GM12878 (cell line): ENCODE data around the gene HOXD11. TPM values are rescaled to one million over a fixed set of nuclear protein-coding genes. Genes with fewer than 3 reads are reported as not detected.

ENCODE experiments used
- ATAC-seq: fragments of 200-7000 bp; cut with Tn5 transposase; 3 replicates; pipeline ENCODE4 v1.9.1; 2020; ENCODE audit warnings: mild to moderate bottlenecking, moderate library complexity
- BruUV-seq: library from RNA; stranded (reverse); fragments of 400-500 nt; replicated peaks from 2 replicates; lab custom pipeline; 2021; lab: Mats Ljungman, UMichigan
- CTCF ChIA-PET: fragments of 300-600 bp; sonication (Branson Sonifier 250); formaldehyde crosslinking; extraction: SDS; loops from one replicate; lab custom pipeline; 2021; ENCODE audit warnings: inconsistent platforms; lab: Yijun Ruan, JAX
- POLR2A ChIA-PET: fragments of 350-600 bp; formaldehyde crosslinking; extraction: SDS; loops from one replicate; lab custom pipeline; 2021; ENCODE audit warnings: inconsistent platforms; lab: Charles Lee
- RAD21 ChIA-PET: fragments of 300-600 bp; sonication (Branson Sonifier 250); formaldehyde crosslinking; loops from one replicate; lab custom pipeline; 2023; ENCODE audit warnings: antibody characterized with exemption; ENCODE audit not compliant: unreplicated experiment; lab: Charles Lee
- SMC1A ChIA-PET: fragments of 300-600 bp; sonication (Branson Sonifier 250); formaldehyde crosslinking; loops from one replicate; lab custom pipeline; 2023; ENCODE audit not compliant: unreplicated experiment, uncharacterized antibody; lab: Charles Lee
- DNase-seq: peaks from one replicate; pipeline ENCODE4 v3.0.0-alpha.2; 2011; ENCODE audit warnings: low read depth, low spot score
- FAIRE-seq: peaks from 3 replicates; lab custom pipeline; 2011; peaks lifted over from hg19 to GRCh38; lab: Jason Lieb, UNC
- H2AFZ ChIP-seq: 2 replicates; pipeline ENCODE4 v1.6.0; 2011; ENCODE audit warnings: low read depth, low read length, control low read depth; ENCODE audit not compliant: control insufficient read depth
- H3K27ac ChIP-seq: 2 replicates; pipeline ENCODE4 v1.5.1; 2011; ENCODE audit warnings: control low read depth; ENCODE audit not compliant: control insufficient read depth, insufficient read depth
- H3K27me3 ChIP-seq, 2 experiments: replicated peaks in 1 of 2; 2 replicates each; pipeline versions ENCODE4 v1.6.0 to v1.6.1; 2011; ENCODE audit warnings: low read length in 1 of 2; ENCODE audit not compliant: control insufficient read depth in 2 of 2, insufficient read depth in 2 of 2
- H3K36me3 ChIP-seq, 2 experiments: 2 replicates each; pipeline ENCODE4 v1.5.1; 2011; ENCODE audit warnings: low read length in 1 of 2; ENCODE audit not compliant: control insufficient read depth in 2 of 2, insufficient read depth in 2 of 2
- H3K4me1 ChIP-seq: 2 replicates; pipeline ENCODE4 v1.6.1; 2011; ENCODE audit warnings: mild to moderate bottlenecking, low read length, moderate library complexity, mixed read lengths; ENCODE audit not compliant: control insufficient read depth, insufficient read depth
- H3K4me2 ChIP-seq: 2 replicates; pipeline ENCODE4 v1.6.0; 2011; ENCODE audit warnings: control low read depth; ENCODE audit not compliant: control insufficient read depth, insufficient read depth
- H3K4me3 ChIP-seq: fragments of 200-600 bp; sonication (generic); 2 replicates; pipeline ENCODE4 v1.5.1; 2016
- H3K79me2 ChIP-seq: 2 replicates; pipeline ENCODE4 v1.6.0; 2011; ENCODE audit warnings: low read length; ENCODE audit not compliant: control insufficient read depth, insufficient read depth
- H3K9ac ChIP-seq: 2 replicates; pipeline ENCODE4 v1.8.0; 2011; ENCODE audit warnings: low read length, control low read depth, mixed read lengths; ENCODE audit not compliant: control insufficient read depth, insufficient read depth
- H3K9me3 ChIP-seq: replicated peaks from 3 replicates; pipeline ENCODE4 v1.5.1; 2011; ENCODE audit warnings: mild to moderate bottlenecking, low read length; ENCODE audit not compliant: control insufficient read depth, insufficient read depth
- H4K20me1 ChIP-seq: 2 replicates; pipeline ENCODE4 v1.6.0; 2011; ENCODE audit not compliant: control insufficient read depth, insufficient read depth
- CHD4 ChIP-seq: fragments of 200-600 bp; sonication (generic); IDR thresholded peaks from 2 replicates; pipeline ENCODE4 v1.6.1; 2016; ENCODE audit warnings: mild to moderate bottlenecking
- E2F4 ChIP-seq: IDR thresholded peaks from 2 replicates; pipeline ENCODE4 v1.6.1; 2012; ENCODE audit warnings: low read depth, low read length, improper control_type of control experiment
- ESRRA ChIP-seq: IDR thresholded peaks from 2 replicates; pipeline ENCODE4 v1.6.1; 2012; ENCODE audit warnings: mild to moderate bottlenecking, low read length, improper control_type of control experiment
- EZH2 ChIP-seq: IDR thresholded peaks from 2 replicates; pipeline ENCODE4 v1.6.1; 2012; ENCODE audit warnings: low read depth, mild to moderate bottlenecking, control low read depth, inconsistent platforms, low read length, borderline replicate concordance; ENCODE audit not compliant: control insufficient read depth
- IRF4 ChIP-seq: IDR thresholded peaks from 2 replicates; pipeline ENCODE4 v1.6.1; 2011; ENCODE audit warnings: low read depth, low read length
- MAX ChIP-seq: IDR thresholded peaks from 2 replicates; pipeline ENCODE4 v1.6.1; 2012; ENCODE audit warnings: low read depth, low read length, improper control_type of control experiment
- MXI1 ChIP-seq: fragments of 150-350 bp; IDR thresholded peaks from 2 replicates; pipeline ENCODE4 v1.6.1; 2011; ENCODE audit warnings: low read depth, mild to moderate bottlenecking, inconsistent platforms, low read length, improper control_type of control experiment
- PAX8 ChIP-seq: fragments of 450-650 bp; IDR thresholded peaks from 2 replicates; pipeline ENCODE4 v1.6.1; 2017; ENCODE audit warnings: mild to moderate bottlenecking, moderate library complexity
- RB1 ChIP-seq: fragments of 450-650 bp; formaldehyde crosslinking; IDR thresholded peaks from 2 replicates; pipeline ENCODE4 v1.6.1; 2017; ENCODE audit warnings: mild to moderate bottlenecking, borderline replicate concordance
- SIX5 ChIP-seq: IDR thresholded peaks from 2 replicates; pipeline ENCODE4 v1.6.1; 2011; ENCODE audit warnings: mild to moderate bottlenecking, low read depth, low read length, moderate library complexity; ENCODE audit not compliant: severe bottlenecking
- SMAD1 ChIP-seq: fragments of 450-650 bp; IDR thresholded peaks from 2 replicates; pipeline ENCODE4 v1.6.1; 2018; ENCODE audit warnings: mild to moderate bottlenecking, low read depth; ENCODE audit not compliant: partially characterized antibody
- ZNF274 ChIP-seq: IDR thresholded peaks from one replicate; pipeline ENCODE4 v1.8.0; 2011; ENCODE audit not compliant: insufficient read length, insufficient read depth
- ZNF622 ChIP-seq: fragments of 450-650 bp; IDR thresholded peaks from 2 replicates; pipeline ENCODE4 v1.6.1; 2017; ENCODE audit warnings: mild to moderate bottlenecking, inconsistent platforms
- WGBS: methylation state at CpG from one replicate; pipeline ENCODE4 v1.1.6; 2016; ENCODE audit warnings: low lambda C conversion rate; ENCODE audit not compliant: insufficient replicate concordance, insufficient coverage; ENCODE audit errors: missing lambda C conversion rate; 5-methylcytosine and 5-hydroxymethylcytosine counted together
- in situ Hi-C: fragments of 300-500 bp; cut with MboI; formaldehyde crosslinking; loops from 9 replicates; pipeline ENCODE4 v1.14.3; 2018; ENCODE audit warnings: mixed read lengths
- intact Hi-C: fragments of 100-400 bp; cut with micrococcal nuclease; formaldehyde crosslinking; loops from one replicate; pipeline ENCODE4 v1.14.2; 2022; ENCODE audit not compliant: unreplicated experiment
- polyA plus RNA-seq, 11 experiments: library from polyadenylated mRNA; depleted of rRNA in 4 of 11; unstranded in 6 of 11; stranded (reverse) in 5 of 11; fragments of >200 nt; fragmentation: Nextera tagmentation in 4 of 11; fragmentation: Illumina TruSeq in 1 of 11; extraction: Ambion mirVana in 4 of 11; extraction: Trizol in 1 of 11; gene quantifications; 1 replicate in 1 of 11; 2 replicates in 10 of 11; pipeline versions ENCODE4 v1.2.1 to v1.2.3, GENCODE V29; 2011 to 2016; ENCODE audit warnings: inconsistent platforms in 2 of 11, missing spikeins in 2 of 11, low read depth in 1 of 11
- total RNA-seq, 4 experiments: library from RNA; depleted of rRNA in 3 of 4; stranded (reverse); fragments of >200 nt in 3 of 4; fragmentation: Illumina TruSeq in 1 of 4; extraction: Trizol in 1 of 4; gene quantifications; 2 replicates each; pipeline versions ENCODE4 v1.2.1 to v1.2.3, GENCODE V29; 2013 to 2021

The HOXD11 gene
- total and polyA plus RNA-seq, 10 of the 15 experiments (the other 5 are each of a cell fraction or from before 2014, with no cell fraction given): not detected

GRCh38 chr2:176093898-176094249, 13.2 kb upstream of the HOXD11 start:
- in situ Hi-C loops: no loop called here
- POLR2A ChIA-PET: no interaction called here
- SMC1A ChIA-PET: interaction anchor here (4.7 kb wide), 1 partner anchor 405 kb away, joined by 56 read pairs; no protein-coding TSS in a partner anchor
- DNase-seq (no peak), ATAC-seq (no peak), FAIRE-seq (no peak)
- CTCF ChIA-PET: interaction anchor here (1.3 kb wide), 1 partner anchor 404 kb away, joined by 5 read pairs; no protein-coding TSS in a partner anchor
- no TSS peak for BruUV-seq
- RAD21 ChIA-PET: no interaction called here
- no peaks in the 10 kb centered on the region for H3K9me3 ChIP-seq
- no peaks in the 10 kb centered on the region for H4K20me1 ChIP-seq
- H3K36me3 ChIP-seq: no peaks in the 10 kb centered on the region
- H3K4me2 ChIP-seq: no peak overlapping the region
- H3K4me1 ChIP-seq: peaks cover 3% of the 10 kb centered on the region; the same call in 1 of the 2 replicates
- H3K4me3 ChIP-seq: no peak overlapping the region
- intact Hi-C loops: no loop called here
- H2AFZ ChIP-seq: no peak overlapping the region
- WGBS: 9% methylated on average over 8 of the region's 8 CpGs
- H3K9ac ChIP-seq: no peak overlapping the region
- TF ChIP-seq SMAD1: no peak
- 0 out of 2 replicates have a peak, but pooled peaks have one; percentile 20 for TF ChIP-seq EZH2
- TF ChIP-seq, all 136 proteins: peak for 1
- no peaks in the 10 kb centered on the region for H3K79me2 ChIP-seq
- H3K27ac ChIP-seq: no peak overlapping the region
- peaks cover 13 to 37% of the 10 kb centered on the region in 2 experiments for H3K27me3 ChIP-seq

- DNase-seq: no peak
- Histone ChIP-seq H3K9me3 (no peaks in the 10 kb centered on the region), H4K20me1 (no peaks in the 10 kb centered on the region), H3K79me2 (no peaks in the 10 kb centered on the region), H3K4me3 (no peak overlapping the region), H3K4me1 (peaks cover 3% of the 10 kb centered on the region; the same call in 1 of the 2 replicates), H3K9ac (no peak overlapping the region), H3K27me3 (peaks cover 15 to 39% of the 10 kb centered on the region in 2 experiments), H3K4me2 (no peak overlapping the region), H2AFZ (no peak overlapping the region), H3K36me3 (no peaks in the 10 kb centered on the region), H3K27ac (no peak overlapping the region)
- RAD21 ChIA-PET: interaction anchor here (2.8 kb wide), 1 partner anchor 843 kb away, joined by 10 read pairs; no protein-coding TSS in a partner anchor
- ATAC-seq: no peak
- POLR2A ChIA-PET: no interaction called here
- intact Hi-C loops (no loop called here), in situ Hi-C loops (no loop called here)
- no peak for FAIRE-seq
- 33% methylated on average over 12 of the region's 12 CpGs for WGBS
- CTCF ChIA-PET: interaction anchor here (1.3 kb wide), 1 partner anchor 404 kb away, joined by 5 read pairs; no protein-coding TSS in a partner anchor
- no TSS peak for BruUV-seq
- SMC1A ChIA-PET: interaction anchor here (4.7 kb wide), 1 partner anchor 405 kb away, joined by 56 read pairs; no protein-coding TSS in a partner anchor
- TF ChIP-seq IRF4 (no peak), PAX8 (no peak), ZNF622 (no peak), RB1 (no peak), SIX5 (no peak), ESRRA (no peak), MXI1 (no peak), MAX (no peak), E2F4 (no peak), ZNF274 (no peak), CHD4 (no peak)
Observed at GRCh38 chr2:176094349-176094748, 12.7 kb upstream of the HOXD11 start.
